ENCODE data around the gene BRMS1L. TPM values are rescaled to one million over a fixed set of nuclear protein-coding genes. Genes with fewer than 3 reads are reported as not detected.
"Not testable (repeated sequence)": the region's sequence is repeated elsewhere in the genome, so short reads cannot be mapped to it uniquely, and the experiment has no call there.

BRMS1L gene
- polyA plus RNA-seq, 1 donor from 2014 or later: 30.8 TPM

DNA sequence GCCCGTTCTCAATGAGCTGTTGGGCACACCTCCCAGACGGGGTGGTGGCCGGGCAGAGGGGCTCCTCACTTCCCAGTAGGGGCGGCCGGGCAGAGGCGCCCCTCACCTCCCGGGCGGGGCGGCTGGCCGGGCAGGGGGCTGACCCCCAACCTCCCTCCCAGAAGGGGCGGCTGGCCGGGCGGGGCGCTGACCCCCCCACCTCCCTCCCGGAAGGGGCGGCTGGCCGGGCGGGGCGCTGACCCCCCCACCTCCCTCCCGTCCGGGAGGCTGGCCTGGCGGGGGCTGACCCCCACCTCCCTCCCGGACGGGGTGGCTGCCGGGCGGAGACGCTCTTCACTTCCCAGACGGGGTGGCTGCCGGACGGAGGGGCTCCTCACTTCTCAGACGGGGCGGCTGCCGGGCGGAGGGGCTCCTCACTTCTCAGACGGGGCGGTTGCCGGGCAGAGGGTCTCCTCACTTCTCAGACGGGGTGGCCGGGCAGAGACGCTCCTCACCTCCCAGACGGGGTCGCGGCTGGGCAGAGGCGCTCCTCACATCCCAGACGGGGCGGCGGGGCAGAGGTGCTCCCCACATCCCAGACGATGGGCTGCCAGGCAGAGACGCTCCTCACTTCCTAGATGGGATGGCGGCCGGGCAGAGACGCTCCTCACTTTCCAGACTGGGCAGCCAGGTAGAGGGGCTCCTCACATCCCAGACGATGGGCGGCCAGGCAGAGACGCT is 1.5 kb upstream of the BRMS1L start:
- H3K9ac ChIP-seq (ENCODE audit: low read length); H2AFZ ChIP-seq (ENCODE audit: low read depth, low read length); H3K4me3 ChIP-seq (ENCODE audit: low read length): not testable (repeated sequence)

DNA sequence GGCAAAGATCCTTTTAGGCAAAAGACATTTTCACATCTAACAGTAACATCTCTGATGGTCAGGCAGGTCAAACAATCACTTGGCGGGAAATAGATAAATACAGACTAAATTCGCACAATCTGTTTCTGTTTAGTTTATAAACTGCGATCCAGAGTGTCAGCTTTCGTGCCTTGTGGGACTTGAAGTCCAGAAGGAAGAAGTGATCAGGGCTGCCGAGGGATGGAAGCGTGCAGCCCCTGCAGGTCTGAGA is 245 bp upstream of the BRMS1L start:
- H3K4me2 ChIP-seq (ENCODE audit: low read length): peak overlapping the region; percentile 56
- no peaks in the 10 kb centered on the region for H3K27me3 ChIP-seq (ENCODE audit: insufficient read depth, low read depth, low read length)
- H3K9me3 ChIP-seq (ENCODE audit: low read length): no peaks in the 10 kb centered on the region
- no peaks in the 10 kb centered on the region for H3F3A ChIP-seq (ENCODE audit: insufficient read depth, low read length, poor library complexity, severe bottlenecking)
- H3K36me3 ChIP-seq (ENCODE audit: insufficient read depth, low read length): no peaks in the 10 kb centered on the region
- H4K20me1 ChIP-seq (ENCODE audit: insufficient read depth): no peaks in the 10 kb centered on the region
- H3K79me2 ChIP-seq (replicated peaks; ENCODE audit: insufficient read depth, low read length): peaks cover 7% of the 10 kb centered on the region
- H2AFZ ChIP-seq (ENCODE audit: low read depth, low read length): peak overlapping the region; percentile 0
- no peak overlapping the region for H3K9ac ChIP-seq (ENCODE audit: low read length)
- peak overlapping the region; percentile 99 for H3K4me3 ChIP-seq (ENCODE audit: low read length)
- no peaks in the 10 kb centered on the region for H3K9me2 ChIP-seq (ENCODE audit: insufficient read depth, low read length)
- TF ChIP-seq SMC3 (conservative IDR thresholded peaks at IDR 0.05; ENCODE audit: poor library complexity) (no peak), EZH2 (IDR thresholded peaks at IDR 0.05; ENCODE audit: borderline replicate concordance, insufficient read depth, low read length, poor library complexity, severe bottlenecking) (no peak), MXI1 (conservative IDR thresholded peaks at IDR 0.05; ENCODE audit: poor library complexity, severe bottlenecking) (no peak), EP300 (conservative IDR thresholded peaks at IDR 0.05; ENCODE audit: poor library complexity, severe bottlenecking) (no peak), RAD21 (conservative IDR thresholded peaks at IDR 0.05) (no peak), TAF1 (IDR thresholded peaks at IDR 0.05; ENCODE audit: low read depth) (no peak), POLR2AphosphoS5 (IDR thresholded peaks at IDR 0.05) (no peak)
- TF ChIP-seq, protein P1, sequence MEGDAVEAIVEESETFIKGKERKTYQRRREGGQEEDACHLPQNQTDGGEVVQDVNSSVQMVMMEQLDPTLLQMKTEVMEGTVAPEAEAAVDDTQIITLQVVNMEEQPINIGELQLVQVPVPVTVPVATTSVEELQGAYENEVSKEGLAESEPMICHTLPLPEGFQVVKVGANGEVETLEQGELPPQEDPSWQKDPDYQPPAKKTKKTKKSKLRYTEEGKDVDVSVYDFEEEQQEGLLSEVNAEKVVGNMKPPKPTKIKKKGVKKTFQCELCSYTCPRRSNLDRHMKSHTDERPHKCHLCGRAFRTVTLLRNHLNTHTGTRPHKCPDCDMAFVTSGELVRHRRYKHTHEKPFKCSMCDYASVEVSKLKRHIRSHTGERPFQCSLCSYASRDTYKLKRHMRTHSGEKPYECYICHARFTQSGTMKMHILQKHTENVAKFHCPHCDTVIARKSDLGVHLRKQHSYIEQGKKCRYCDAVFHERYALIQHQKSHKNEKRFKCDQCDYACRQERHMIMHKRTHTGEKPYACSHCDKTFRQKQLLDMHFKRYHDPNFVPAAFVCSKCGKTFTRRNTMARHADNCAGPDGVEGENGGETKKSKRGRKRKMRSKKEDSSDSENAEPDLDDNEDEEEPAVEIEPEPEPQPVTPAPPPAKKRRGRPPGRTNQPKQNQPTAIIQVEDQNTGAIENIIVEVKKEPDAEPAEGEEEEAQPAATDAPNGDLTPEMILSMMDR (IDR thresholded peaks at IDR 0.05; ENCODE audit: poor library complexity, severe bottlenecking): no peak
- TF ChIP-seq, protein P2, sequence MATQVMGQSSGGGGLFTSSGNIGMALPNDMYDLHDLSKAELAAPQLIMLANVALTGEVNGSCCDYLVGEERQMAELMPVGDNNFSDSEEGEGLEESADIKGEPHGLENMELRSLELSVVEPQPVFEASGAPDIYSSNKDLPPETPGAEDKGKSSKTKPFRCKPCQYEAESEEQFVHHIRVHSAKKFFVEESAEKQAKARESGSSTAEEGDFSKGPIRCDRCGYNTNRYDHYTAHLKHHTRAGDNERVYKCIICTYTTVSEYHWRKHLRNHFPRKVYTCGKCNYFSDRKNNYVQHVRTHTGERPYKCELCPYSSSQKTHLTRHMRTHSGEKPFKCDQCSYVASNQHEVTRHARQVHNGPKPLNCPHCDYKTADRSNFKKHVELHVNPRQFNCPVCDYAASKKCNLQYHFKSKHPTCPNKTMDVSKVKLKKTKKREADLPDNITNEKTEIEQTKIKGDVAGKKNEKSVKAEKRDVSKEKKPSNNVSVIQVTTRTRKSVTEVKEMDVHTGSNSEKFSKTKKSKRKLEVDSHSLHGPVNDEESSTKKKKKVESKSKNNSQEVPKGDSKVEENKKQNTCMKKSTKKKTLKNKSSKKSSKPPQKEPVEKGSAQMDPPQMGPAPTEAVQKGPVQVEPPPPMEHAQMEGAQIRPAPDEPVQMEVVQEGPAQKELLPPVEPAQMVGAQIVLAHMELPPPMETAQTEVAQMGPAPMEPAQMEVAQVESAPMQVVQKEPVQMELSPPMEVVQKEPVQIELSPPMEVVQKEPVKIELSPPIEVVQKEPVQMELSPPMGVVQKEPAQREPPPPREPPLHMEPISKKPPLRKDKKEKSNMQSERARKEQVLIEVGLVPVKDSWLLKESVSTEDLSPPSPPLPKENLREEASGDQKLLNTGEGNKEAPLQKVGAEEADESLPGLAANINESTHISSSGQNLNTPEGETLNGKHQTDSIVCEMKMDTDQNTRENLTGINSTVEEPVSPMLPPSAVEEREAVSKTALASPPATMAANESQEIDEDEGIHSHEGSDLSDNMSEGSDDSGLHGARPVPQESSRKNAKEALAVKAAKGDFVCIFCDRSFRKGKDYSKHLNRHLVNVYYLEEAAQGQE (IDR thresholded peaks at IDR 0.05; ENCODE audit: borderline replicate concordance): no peak
- H3K27ac ChIP-seq (ENCODE audit: low read length): no peak overlapping the region

More for the DNA sequence above, 1.5 kb upstream of the BRMS1L start:
- not testable (repeated sequence) for H3K27ac ChIP-seq (ENCODE audit: low read length); H3K9me2 ChIP-seq (ENCODE audit: insufficient read depth, low read length); H3F3A ChIP-seq (ENCODE audit: insufficient read depth, low read length, poor library complexity, severe bottlenecking); H3K36me3 ChIP-seq (ENCODE audit: insufficient read depth, low read length); H3K9me3 ChIP-seq (ENCODE audit: low read length); H3K27me3 ChIP-seq (ENCODE audit: insufficient read depth, low read depth, low read length); H3K79me2 ChIP-seq (replicated peaks; ENCODE audit: insufficient read depth, low read length); H4K20me1 ChIP-seq (ENCODE audit: insufficient read depth); H3K4me2 ChIP-seq (ENCODE audit: low read length)

All from neural cell (in vitro differentiated cells).